Measurements from ENCODE around the gene SLF2. TPM values are rescaled to one million over a fixed set of nuclear protein-coding genes. Genes with fewer than 3 reads are reported as not detected.

The SLF2 gene
- total and polyA plus RNA-seq, 2 of the 13 experiments (the other 11 are each of a cell fraction or from before 2014, with no cell fraction given): 12.2 to 48.1 TPM

DNA sequence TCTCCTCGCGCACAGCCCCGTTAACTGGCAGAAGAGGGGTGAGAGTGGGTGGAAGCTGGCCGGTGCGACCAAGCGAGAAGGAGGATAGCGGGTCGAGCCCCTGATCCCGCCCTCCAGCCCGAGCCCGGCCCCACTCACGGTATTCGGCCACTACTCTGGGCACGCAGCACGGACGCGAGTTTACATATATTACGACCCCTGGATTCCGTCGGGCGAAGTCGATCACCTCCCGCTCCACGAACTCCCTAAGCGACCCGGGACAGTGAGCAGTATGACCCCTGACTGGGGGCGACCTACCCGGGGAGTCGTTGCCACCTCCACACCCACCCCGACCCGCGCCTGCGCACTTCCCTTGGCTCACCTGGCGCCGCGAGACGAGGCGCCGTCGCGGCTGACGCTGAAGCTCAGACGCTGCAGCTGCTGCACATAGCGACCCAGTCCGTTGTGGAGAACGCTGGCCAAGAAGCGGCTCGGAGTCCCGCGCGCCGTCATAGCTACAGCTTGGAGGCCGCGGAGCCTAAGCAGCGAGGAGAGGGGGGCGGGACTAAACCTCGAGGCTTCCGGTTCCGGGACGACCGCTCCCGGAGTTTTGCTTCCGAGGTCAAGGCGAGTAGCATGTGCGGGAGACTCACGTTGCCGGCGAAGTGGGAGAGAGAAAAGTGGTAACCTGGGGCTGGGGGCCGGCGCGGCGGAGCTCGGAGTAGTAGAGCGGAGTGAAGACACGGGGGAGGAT lies 74.4 kb downstream of the SLF2 start, which contains the start of the genes MRPL43 and TWNK (continued):
- TF ChIP-seq, protein P1, sequence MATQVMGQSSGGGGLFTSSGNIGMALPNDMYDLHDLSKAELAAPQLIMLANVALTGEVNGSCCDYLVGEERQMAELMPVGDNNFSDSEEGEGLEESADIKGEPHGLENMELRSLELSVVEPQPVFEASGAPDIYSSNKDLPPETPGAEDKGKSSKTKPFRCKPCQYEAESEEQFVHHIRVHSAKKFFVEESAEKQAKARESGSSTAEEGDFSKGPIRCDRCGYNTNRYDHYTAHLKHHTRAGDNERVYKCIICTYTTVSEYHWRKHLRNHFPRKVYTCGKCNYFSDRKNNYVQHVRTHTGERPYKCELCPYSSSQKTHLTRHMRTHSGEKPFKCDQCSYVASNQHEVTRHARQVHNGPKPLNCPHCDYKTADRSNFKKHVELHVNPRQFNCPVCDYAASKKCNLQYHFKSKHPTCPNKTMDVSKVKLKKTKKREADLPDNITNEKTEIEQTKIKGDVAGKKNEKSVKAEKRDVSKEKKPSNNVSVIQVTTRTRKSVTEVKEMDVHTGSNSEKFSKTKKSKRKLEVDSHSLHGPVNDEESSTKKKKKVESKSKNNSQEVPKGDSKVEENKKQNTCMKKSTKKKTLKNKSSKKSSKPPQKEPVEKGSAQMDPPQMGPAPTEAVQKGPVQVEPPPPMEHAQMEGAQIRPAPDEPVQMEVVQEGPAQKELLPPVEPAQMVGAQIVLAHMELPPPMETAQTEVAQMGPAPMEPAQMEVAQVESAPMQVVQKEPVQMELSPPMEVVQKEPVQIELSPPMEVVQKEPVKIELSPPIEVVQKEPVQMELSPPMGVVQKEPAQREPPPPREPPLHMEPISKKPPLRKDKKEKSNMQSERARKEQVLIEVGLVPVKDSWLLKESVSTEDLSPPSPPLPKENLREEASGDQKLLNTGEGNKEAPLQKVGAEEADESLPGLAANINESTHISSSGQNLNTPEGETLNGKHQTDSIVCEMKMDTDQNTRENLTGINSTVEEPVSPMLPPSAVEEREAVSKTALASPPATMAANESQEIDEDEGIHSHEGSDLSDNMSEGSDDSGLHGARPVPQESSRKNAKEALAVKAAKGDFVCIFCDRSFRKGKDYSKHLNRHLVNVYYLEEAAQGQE (IDR thresholded peaks at IDR 0.05; ENCODE audit: borderline replicate concordance in 1 of 2, low read depth in 1 of 2, low read length in 2 of 2): peak in 1 of 2 experiments; percentile 33; a peak in 1 of 4 replicates
- TF ChIP-seq ZNF768 (CRISPR knock-in tag; IDR thresholded peaks at IDR 0.05) (peak; percentile 58; the same call in 1 of the 2 replicates), PHF21A (CRISPR knock-in tag; IDR thresholded peaks at IDR 0.05) (peak; percentile 70), KMT2A (CRISPR knock-in tag; IDR thresholded peaks at IDR 0.05) (peak; percentile 80; the same call in 1 of the 2 replicates), ZNF788 (CRISPR knock-in tag; IDR thresholded peaks at IDR 0.05; ENCODE audit: borderline replicate concordance) (0 out of 2 replicates have a peak, but pooled peaks have one; percentile 39), GZF1 (CRISPR knock-in tag; IDR thresholded peaks at IDR 0.05) (0 out of 2 replicates have a peak, but pooled peaks have one; percentile 47), ZNF598 (CRISPR knock-in tag; IDR thresholded peaks at IDR 0.05; ENCODE audit: borderline replicate concordance) (peak; percentile 2; the same call in 1 of the 2 replicates), ZFP90 (CRISPR knock-in tag; IDR thresholded peaks at IDR 0.05; ENCODE audit: borderline replicate concordance) (no peak), MAFG (CRISPR knock-in tag; IDR thresholded peaks at IDR 0.05) (no peak), CBX5 (CRISPR knock-in tag; IDR thresholded peaks at IDR 0.05; ENCODE audit: borderline replicate concordance) (no peak), KDM4B (CRISPR knock-in tag; IDR thresholded peaks at IDR 0.05) (peak; percentile 14; the same call in 1 of the 2 replicates), HES4 (CRISPR knock-in tag; IDR thresholded peaks at IDR 0.05; ENCODE audit: borderline replicate concordance) (0 out of 2 replicates have a peak, but pooled peaks have one; percentile 15), ZNF124 (CRISPR knock-in tag; IDR thresholded peaks at IDR 0.05) (0 out of 2 replicates have a peak, but pooled peaks have one; percentile 38), ARNT2 (CRISPR knock-in tag; IDR thresholded peaks at IDR 0.05; ENCODE audit: low read depth) (peak; percentile 70; the same call in 1 of the 2 replicates)
- TF ChIP-seq, protein P2, sequence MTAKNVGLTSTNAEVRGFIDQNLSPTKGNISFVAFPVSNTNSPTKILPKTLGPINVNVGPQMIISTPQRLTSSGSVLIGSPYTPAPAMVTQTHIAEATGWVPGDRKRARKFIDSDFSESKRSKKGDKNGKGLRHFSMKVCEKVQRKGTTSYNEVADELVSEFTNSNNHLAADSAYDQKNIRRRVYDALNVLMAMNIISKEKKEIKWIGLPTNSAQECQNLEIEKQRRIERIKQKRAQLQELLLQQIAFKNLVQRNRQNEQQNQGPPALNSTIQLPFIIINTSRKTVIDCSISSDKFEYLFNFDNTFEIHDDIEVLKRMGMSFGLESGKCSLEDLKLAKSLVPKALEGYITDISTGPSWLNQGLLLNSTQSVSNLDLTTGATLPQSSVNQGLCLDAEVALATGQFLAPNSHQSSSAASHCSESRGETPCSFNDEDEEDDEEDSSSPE (CRISPR knock-in tag; IDR thresholded peaks at IDR 0.05): peak; percentile 63; the same call in 1 of the 2 replicates
- TF ChIP-seq, protein P3, sequence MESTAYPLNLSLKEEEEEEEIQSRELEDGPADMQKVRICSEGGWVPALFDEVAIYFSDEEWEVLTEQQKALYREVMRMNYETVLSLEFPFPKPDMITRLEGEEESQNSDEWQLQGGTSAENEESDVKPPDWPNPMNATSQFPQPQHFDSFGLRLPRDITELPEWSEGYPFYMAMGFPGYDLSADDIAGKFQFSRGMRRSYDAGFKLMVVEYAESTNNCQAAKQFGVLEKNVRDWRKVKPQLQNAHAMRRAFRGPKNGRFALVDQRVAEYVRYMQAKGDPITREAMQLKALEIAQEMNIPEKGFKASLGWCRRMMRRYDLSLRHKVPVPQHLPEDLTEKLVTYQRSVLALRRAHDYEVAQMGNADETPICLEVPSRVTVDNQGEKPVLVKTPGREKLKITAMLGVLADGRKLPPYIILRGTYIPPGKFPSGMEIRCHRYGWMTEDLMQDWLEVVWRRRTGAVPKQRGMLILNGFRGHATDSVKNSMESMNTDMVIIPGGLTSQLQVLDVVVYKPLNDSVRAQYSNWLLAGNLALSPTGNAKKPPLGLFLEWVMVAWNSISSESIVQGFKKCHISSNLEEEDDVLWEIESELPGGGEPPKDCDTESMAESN (CRISPR knock-in tag; conservative IDR thresholded peaks at IDR 0.05): peak; percentile 50; the same call in 1 of the 2 replicates

Data from HepG2 (cell line).